ENCODE data around the gene RAB4A. TPM values are rescaled to one million over a fixed set of nuclear protein-coding genes. Genes with fewer than 3 reads are reported as not detected.

The RAB4A gene
- total RNA-seq, 1 experiment from 2014 or later: 98.9 TPM

- Histone ChIP-seq H3K4me1 (peaks cover 44% of the 10 kb centered on the region), H3K27me3 (replicated peaks; ENCODE audit: control insufficient read depth, insufficient read depth, low read length) (no peaks in the 10 kb centered on the region), H3K36me3 (ENCODE audit: control insufficient read depth, insufficient read depth, low read length) (peaks cover 3% of the 10 kb centered on the region; the same call in 1 of the 2 replicates), H3K9me3 (no peaks in the 10 kb centered on the region), H3K4me3 (ENCODE audit: low read depth, low read length) (no peak overlapping the region)
- peaks cover 16% of the 10 kb centered on the region for H3K36me3 Mint-ChIP-seq (ENCODE audit: insufficient read depth, unreplicated experiment)
- BruUV-seq (replicated peaks): no TSS peak
- DNase-seq: peak; percentile 52 to 75
- intact Hi-C loops (cut with micrococcal nuclease; ENCODE audit: unreplicated experiment): loop anchor here (1.0 kb wide), 1 partner anchor 26 kb away; no protein-coding TSS in a partner anchor
- TF ChIP-seq CTCF (IDR thresholded peaks at IDR 0.05; ENCODE audit: insufficient read depth in 1 of 2, low read depth in 1 of 2, low read length in 1 of 2, severe bottlenecking in 1 of 2, unreplicated experiment in 1 of 2): no peak
- CTCF ChIA-PET: interaction anchor here (0.6 to 1.1 kb wide), 6 partner anchors 14 to 582 kb away, joined by 4 to 6 read pairs (median 4); no protein-coding TSS in a partner anchor
- no peaks in the 10 kb centered on the region for H3K27me3 Mint-ChIP-seq (ENCODE audit: insufficient read depth, unreplicated experiment)
- peaks cover 17% of the 10 kb centered on the region for H3K4me1 Mint-ChIP-seq (ENCODE audit: low read depth, unreplicated experiment)
- H3K4me3 Mint-ChIP-seq (ENCODE audit: unreplicated experiment): peak overlapping the region; percentile 88
- H3K27ac Mint-ChIP-seq (ENCODE audit: unreplicated experiment): peak overlapping the region; percentile 92
- H3K9me3 Mint-ChIP-seq (ENCODE audit: unreplicated experiment): no peaks in the 10 kb centered on the region
- POLR2A ChIA-PET: interaction anchor here (0.6 to 1.2 kb wide), 6 partner anchors 23 to 234 kb away, joined by 3 to 7 read pairs (median 4); partner anchors contain the start of gene NUP133
These were observed 2.8 kb downstream of the RAB4A start for GRCh38 chr1:229273507-229274232.

DNA sequence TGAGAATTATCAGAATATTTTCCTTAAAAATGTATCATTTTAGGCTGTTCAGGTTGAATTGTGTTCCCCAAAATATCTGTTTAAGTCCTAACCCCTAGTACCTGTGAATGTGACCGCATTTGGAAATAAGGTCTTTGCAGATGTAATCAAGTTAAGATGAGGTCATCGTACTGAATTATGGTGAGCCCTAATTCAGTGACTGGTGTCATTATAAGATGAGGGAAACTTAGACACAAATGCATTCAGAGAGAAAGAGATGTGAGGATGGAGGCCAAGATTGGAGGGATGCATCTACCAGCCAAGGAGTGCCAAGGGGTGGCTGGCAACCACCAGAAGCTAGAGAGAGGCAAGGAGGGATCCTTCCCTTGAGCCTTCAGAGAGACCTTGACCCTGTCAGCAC, 4.1 kb downstream of the RAB4A start:
- CTCF ChIA-PET: no interaction called here
- no peak for TF ChIP-seq CTCF (IDR thresholded peaks at IDR 0.05; ENCODE audit: insufficient read depth in 1 of 2, low read depth in 1 of 2, low read length in 1 of 2, severe bottlenecking in 1 of 2, unreplicated experiment in 1 of 2)
- H3K27ac Mint-ChIP-seq (ENCODE audit: unreplicated experiment): peak overlapping the region; percentile 16
- intact Hi-C loops (cut with micrococcal nuclease; ENCODE audit: unreplicated experiment): no loop called here
- Histone ChIP-seq H3K4me1 (peaks cover 54% of the 10 kb centered on the region), H3K9me3 (no peaks in the 10 kb centered on the region), H3K36me3 (ENCODE audit: control insufficient read depth, insufficient read depth, low read length) (peaks cover 3% of the 10 kb centered on the region; the same call in 1 of the 2 replicates), H3K27me3 (replicated peaks; ENCODE audit: control insufficient read depth, insufficient read depth, low read length) (no peaks in the 10 kb centered on the region), H3K4me3 (ENCODE audit: low read depth, low read length) (no peak overlapping the region)
- H3K9me3 Mint-ChIP-seq (ENCODE audit: unreplicated experiment): no peaks in the 10 kb centered on the region
- peaks cover 18% of the 10 kb centered on the region for H3K4me1 Mint-ChIP-seq (ENCODE audit: low read depth, unreplicated experiment)
- POLR2A ChIA-PET: no interaction called here
- H3K4me3 Mint-ChIP-seq (ENCODE audit: unreplicated experiment): no peak overlapping the region
- no TSS peak for BruUV-seq (replicated peaks)
- no peak for DNase-seq
- no peaks in the 10 kb centered on the region for H3K27me3 Mint-ChIP-seq (ENCODE audit: insufficient read depth, unreplicated experiment)
- H3K36me3 Mint-ChIP-seq (ENCODE audit: insufficient read depth, unreplicated experiment): peaks cover 16% of the 10 kb centered on the region

- DNase-seq: no peak
- no peak overlapping the region for H3K4me3 Mint-ChIP-seq (ENCODE audit: unreplicated experiment)
- no peaks in the 10 kb centered on the region for H3K27me3 Mint-ChIP-seq (ENCODE audit: insufficient read depth, unreplicated experiment)
- H3K36me3 Mint-ChIP-seq (ENCODE audit: insufficient read depth, unreplicated experiment): peaks cover 10% of the 10 kb centered on the region
- peaks cover 48% of the 10 kb centered on the region for H3K4me1 ChIP-seq
- ChIA-PET CTCF (no interaction called here), POLR2A (no interaction called here)
- no peak overlapping the region for H3K27ac Mint-ChIP-seq (ENCODE audit: unreplicated experiment)
- H3K9me3 Mint-ChIP-seq (ENCODE audit: unreplicated experiment): no peaks in the 10 kb centered on the region
- no peak for TF ChIP-seq CTCF (IDR thresholded peaks at IDR 0.05; ENCODE audit: insufficient read depth in 1 of 2, low read depth in 1 of 2, low read length in 1 of 2, severe bottlenecking in 1 of 2, unreplicated experiment in 1 of 2)
- peaks cover 31% of the 10 kb centered on the region for H3K4me1 Mint-ChIP-seq (ENCODE audit: low read depth, unreplicated experiment)
- no peaks in the 10 kb centered on the region for H3K27me3 ChIP-seq (replicated peaks; ENCODE audit: control insufficient read depth, insufficient read depth, low read length)
- H3K9me3 ChIP-seq: no peaks in the 10 kb centered on the region
- H3K4me3 ChIP-seq (ENCODE audit: low read depth, low read length): no peak overlapping the region
- no TSS peak for BruUV-seq (replicated peaks)
- peaks cover 3% of the 10 kb centered on the region; the same call in 1 of the 2 replicates for H3K36me3 ChIP-seq (ENCODE audit: control insufficient read depth, insufficient read depth, low read length)
- intact Hi-C loops (cut with micrococcal nuclease; ENCODE audit: unreplicated experiment): no loop called here
These were observed 7.3 kb downstream of the RAB4A start for GRCh38 chr1:229278120-229278741.
